Thyroid gland (tissue), 4 donors: ENCODE results near the gene CGB7.

Experiments
- POLR2A ChIP-seq, 2 donors: fragments of 450-650 bp; IDR thresholded peaks; one replicate each; pipeline ENCODE4 v1.6.1; 2017; ENCODE audit warnings: antibody characterized with exemption in 2 of 2, mild to moderate bottlenecking in 2 of 2, moderate library complexity in 1 of 2
- TF ChIP-seq, protein P1 (sequence below), 6 experiments: fragments of 200-600 bp in 3 of 6; fragments of 450-650 bp in 3 of 6; sonication (generic) in 3 of 6; IDR thresholded peaks; one replicate each; pipeline ENCODE4 v1.5.1; 2016 to 2019; ENCODE audit warnings: antibody characterized with exemption in 6 of 6, mild to moderate bottlenecking in 2 of 6, inconsistent platforms in 1 of 6, moderate library complexity in 1 of 6

DNA sequence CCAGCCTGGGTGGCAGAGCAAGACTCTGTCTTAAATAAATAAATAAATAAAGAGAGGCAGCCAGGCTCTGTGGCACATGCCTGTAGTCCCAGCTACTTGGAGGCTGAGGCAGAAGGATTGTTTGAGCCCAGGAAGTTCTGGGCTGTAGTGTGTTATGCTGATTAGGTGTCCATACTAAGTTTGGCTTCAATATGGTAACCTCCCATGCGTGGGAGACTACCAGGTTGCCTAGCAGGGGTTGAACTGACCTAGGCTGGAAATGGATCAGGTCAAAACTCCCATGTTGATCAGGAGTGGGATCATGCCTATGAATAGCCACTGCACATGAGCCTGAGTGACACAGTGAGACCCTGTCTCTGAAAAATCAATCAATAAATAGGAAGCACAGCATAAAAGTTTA, 23.7 kb upstream of the CGB7 start:
- TF ChIP-seq, protein P1, sequence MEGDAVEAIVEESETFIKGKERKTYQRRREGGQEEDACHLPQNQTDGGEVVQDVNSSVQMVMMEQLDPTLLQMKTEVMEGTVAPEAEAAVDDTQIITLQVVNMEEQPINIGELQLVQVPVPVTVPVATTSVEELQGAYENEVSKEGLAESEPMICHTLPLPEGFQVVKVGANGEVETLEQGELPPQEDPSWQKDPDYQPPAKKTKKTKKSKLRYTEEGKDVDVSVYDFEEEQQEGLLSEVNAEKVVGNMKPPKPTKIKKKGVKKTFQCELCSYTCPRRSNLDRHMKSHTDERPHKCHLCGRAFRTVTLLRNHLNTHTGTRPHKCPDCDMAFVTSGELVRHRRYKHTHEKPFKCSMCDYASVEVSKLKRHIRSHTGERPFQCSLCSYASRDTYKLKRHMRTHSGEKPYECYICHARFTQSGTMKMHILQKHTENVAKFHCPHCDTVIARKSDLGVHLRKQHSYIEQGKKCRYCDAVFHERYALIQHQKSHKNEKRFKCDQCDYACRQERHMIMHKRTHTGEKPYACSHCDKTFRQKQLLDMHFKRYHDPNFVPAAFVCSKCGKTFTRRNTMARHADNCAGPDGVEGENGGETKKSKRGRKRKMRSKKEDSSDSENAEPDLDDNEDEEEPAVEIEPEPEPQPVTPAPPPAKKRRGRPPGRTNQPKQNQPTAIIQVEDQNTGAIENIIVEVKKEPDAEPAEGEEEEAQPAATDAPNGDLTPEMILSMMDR (IDR thresholded peaks at IDR 0.05) = no peak
- TF ChIP-seq POLR2A (IDR thresholded peaks at IDR 0.05) = no peak
